ENCODE measurements around the gene DPYD.

- TF ChIP-seq CTCF (conservative IDR thresholded peaks at IDR 0.05; ENCODE audit: low read depth, low read length) (no peak), EZH2 (IDR thresholded peaks at IDR 0.05; ENCODE audit: low read length, unreplicated experiment) (no peak), EZH2phosphoT487 (IDR thresholded peaks at IDR 0.05; ENCODE audit: borderline replicate concordance, low read length) (no peak)
Observed at GRCh38 chr1:97581614-97582051, 339.2 kb downstream of the DPYD start.

Measured in PC-3 (cell line).